Liver (tissue), 3 donors: ENCODE data around the gene CKMT1B.

Source experiments
- EGR1 ChIP-seq, 2 donors: IDR thresholded peaks; 2 replicates each; pipeline ENCODE4 v1.6.1; 2016 to 2018; ENCODE audit warnings: antibody characterized with exemption in 2 of 2, low read depth in 2 of 2
- JUND ChIP-seq, 2 donors: IDR thresholded peaks; 2 replicates each; pipeline ENCODE4 v1.6.1; 2016; ENCODE audit warnings: antibody characterized with exemption in 2 of 2
- NR2F2 ChIP-seq: IDR thresholded peaks from 2 replicates; pipeline ENCODE4 v1.6.1; 2016; ENCODE audit warnings: antibody characterized with exemption
- RAD21 ChIP-seq, 2 donors: IDR thresholded peaks; 2 replicates each; pipeline ENCODE4 v1.6.1; 2016; ENCODE audit warnings: antibody characterized with exemption in 2 of 2, mild to moderate bottlenecking in 2 of 2
- SP1 ChIP-seq: IDR thresholded peaks from 2 replicates; pipeline ENCODE4 v1.6.1; 2018; ENCODE audit warnings: antibody characterized with exemption, mild to moderate bottlenecking
- TAF1 ChIP-seq: conservative IDR thresholded peaks from 2 replicates; pipeline ENCODE4 v1.6.1; 2016; ENCODE audit warnings: antibody characterized with exemption, mild to moderate bottlenecking
- TF ChIP-seq, protein P1 (sequence below): fragments of 150-350 bp; IDR thresholded peaks from 2 replicates; pipeline ENCODE4 v1.5.1; 2017; ENCODE audit warnings: improper control_type of control experiment, low read depth, low read length; ENCODE audit not compliant: missing input control
- TF ChIP-seq, protein P2 (sequence below): IDR thresholded peaks from 2 replicates; pipeline ENCODE4 v1.6.1; 2016; ENCODE audit warnings: antibody characterized with exemption
- TF ChIP-seq, protein P3 (sequence below): IDR thresholded peaks from 2 replicates; pipeline ENCODE4 v1.6.1; 2016; ENCODE audit warnings: antibody characterized with exemption, mild to moderate bottlenecking
- TF ChIP-seq, protein P4 (sequence below): IDR thresholded peaks from 2 replicates; pipeline ENCODE4 v1.6.1; 2016; ENCODE audit warnings: antibody characterized with exemption
- donor health status: healthy.
- donor health status: healthy.

DNA sequence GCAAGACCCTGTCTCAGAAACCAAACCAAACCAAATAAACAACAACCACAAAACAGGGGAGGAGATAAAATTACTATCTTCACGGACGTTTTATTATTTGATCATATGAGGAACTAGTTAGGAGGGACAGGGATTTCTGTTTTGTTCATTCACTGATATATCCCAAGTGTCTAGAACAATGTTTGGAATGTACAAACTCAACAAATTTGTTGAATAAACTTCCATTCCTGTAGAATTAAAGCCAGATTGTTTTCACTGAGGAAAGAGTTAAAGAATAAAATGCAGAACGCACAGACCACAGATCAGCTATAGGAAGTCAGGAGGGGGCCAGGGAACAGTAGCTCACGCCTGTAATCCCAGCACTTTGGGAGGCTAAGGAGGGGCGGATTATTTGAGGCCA, 31.3 kb downstream of the CKMT1B start:
- TF ChIP-seq, protein P1, sequence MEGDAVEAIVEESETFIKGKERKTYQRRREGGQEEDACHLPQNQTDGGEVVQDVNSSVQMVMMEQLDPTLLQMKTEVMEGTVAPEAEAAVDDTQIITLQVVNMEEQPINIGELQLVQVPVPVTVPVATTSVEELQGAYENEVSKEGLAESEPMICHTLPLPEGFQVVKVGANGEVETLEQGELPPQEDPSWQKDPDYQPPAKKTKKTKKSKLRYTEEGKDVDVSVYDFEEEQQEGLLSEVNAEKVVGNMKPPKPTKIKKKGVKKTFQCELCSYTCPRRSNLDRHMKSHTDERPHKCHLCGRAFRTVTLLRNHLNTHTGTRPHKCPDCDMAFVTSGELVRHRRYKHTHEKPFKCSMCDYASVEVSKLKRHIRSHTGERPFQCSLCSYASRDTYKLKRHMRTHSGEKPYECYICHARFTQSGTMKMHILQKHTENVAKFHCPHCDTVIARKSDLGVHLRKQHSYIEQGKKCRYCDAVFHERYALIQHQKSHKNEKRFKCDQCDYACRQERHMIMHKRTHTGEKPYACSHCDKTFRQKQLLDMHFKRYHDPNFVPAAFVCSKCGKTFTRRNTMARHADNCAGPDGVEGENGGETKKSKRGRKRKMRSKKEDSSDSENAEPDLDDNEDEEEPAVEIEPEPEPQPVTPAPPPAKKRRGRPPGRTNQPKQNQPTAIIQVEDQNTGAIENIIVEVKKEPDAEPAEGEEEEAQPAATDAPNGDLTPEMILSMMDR, result no peak
- TF ChIP-seq SP1 (no peak), EGR1 (IDR thresholded peaks at IDR 0.05; ENCODE audit: low read depth in 2 of 2) (no peak), RAD21 (IDR thresholded peaks at IDR 0.05) (no peak), TAF1 (no peak), JUND (IDR thresholded peaks at IDR 0.05) (no peak), NR2F2 (no peak)
- TF ChIP-seq, protein P2, sequence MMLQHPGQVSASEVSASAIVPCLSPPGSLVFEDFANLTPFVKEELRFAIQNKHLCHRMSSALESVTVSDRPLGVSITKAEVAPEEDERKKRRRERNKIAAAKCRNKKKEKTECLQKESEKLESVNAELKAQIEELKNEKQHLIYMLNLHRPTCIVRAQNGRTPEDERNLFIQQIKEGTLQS, result no peak
- TF ChIP-seq, protein P3, sequence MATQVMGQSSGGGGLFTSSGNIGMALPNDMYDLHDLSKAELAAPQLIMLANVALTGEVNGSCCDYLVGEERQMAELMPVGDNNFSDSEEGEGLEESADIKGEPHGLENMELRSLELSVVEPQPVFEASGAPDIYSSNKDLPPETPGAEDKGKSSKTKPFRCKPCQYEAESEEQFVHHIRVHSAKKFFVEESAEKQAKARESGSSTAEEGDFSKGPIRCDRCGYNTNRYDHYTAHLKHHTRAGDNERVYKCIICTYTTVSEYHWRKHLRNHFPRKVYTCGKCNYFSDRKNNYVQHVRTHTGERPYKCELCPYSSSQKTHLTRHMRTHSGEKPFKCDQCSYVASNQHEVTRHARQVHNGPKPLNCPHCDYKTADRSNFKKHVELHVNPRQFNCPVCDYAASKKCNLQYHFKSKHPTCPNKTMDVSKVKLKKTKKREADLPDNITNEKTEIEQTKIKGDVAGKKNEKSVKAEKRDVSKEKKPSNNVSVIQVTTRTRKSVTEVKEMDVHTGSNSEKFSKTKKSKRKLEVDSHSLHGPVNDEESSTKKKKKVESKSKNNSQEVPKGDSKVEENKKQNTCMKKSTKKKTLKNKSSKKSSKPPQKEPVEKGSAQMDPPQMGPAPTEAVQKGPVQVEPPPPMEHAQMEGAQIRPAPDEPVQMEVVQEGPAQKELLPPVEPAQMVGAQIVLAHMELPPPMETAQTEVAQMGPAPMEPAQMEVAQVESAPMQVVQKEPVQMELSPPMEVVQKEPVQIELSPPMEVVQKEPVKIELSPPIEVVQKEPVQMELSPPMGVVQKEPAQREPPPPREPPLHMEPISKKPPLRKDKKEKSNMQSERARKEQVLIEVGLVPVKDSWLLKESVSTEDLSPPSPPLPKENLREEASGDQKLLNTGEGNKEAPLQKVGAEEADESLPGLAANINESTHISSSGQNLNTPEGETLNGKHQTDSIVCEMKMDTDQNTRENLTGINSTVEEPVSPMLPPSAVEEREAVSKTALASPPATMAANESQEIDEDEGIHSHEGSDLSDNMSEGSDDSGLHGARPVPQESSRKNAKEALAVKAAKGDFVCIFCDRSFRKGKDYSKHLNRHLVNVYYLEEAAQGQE, result no peak
- TF ChIP-seq, protein P4, sequence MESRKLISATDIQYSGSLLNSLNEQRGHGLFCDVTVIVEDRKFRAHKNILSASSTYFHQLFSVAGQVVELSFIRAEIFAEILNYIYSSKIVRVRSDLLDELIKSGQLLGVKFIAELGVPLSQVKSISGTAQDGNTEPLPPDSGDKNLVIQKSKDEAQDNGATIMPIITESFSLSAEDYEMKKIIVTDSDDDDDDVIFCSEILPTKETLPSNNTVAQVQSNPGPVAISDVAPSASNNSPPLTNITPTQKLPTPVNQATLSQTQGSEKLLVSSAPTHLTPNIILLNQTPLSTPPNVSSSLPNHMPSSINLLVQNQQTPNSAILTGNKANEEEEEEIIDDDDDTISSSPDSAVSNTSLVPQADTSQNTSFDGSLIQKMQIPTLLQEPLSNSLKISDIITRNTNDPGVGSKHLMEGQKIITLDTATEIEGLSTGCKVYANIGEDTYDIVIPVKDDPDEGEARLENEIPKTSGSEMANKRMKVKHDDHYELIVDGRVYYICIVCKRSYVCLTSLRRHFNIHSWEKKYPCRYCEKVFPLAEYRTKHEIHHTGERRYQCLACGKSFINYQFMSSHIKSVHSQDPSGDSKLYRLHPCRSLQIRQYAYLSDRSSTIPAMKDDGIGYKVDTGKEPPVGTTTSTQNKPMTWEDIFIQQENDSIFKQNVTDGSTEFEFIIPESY, result no peak
